ENCODE data around the gene RAB11FIP2.

RAB11FIP2 gene

GRCh38 chr10:118062798-118063238 lies 16.1 kb upstream of the RAB11FIP2 start:
- no peaks in the 10 kb centered on the region for H3K4me1 ChIP-seq (ENCODE audit: insufficient read depth, low read length, poor library complexity, severe bottlenecking)
- no peak overlapping the region for H3K4me2 ChIP-seq (ENCODE audit: low read depth, low read length, poor library complexity, severe bottlenecking)

GRCh38 chr10:118058371-118058770 lies 11.6 kb upstream of the RAB11FIP2 start:
- no peaks in the 10 kb centered on the region for H3K27me3 ChIP-seq (ENCODE audit: insufficient read depth, low read length, poor library complexity, severe bottlenecking)
- no peaks in the 10 kb centered on the region for H4K20me1 ChIP-seq (ENCODE audit: insufficient read depth, low read length, poor library complexity, severe bottlenecking)
- H3F3A ChIP-seq (ENCODE audit: low read depth): no peaks in the 10 kb centered on the region
- H3K9me2 ChIP-seq (replicated peaks; ENCODE audit: low read depth, low read length): no peaks in the 10 kb centered on the region
- H3K79me2 ChIP-seq (ENCODE audit: insufficient read depth, low read length): no peaks in the 10 kb centered on the region
- H3K36me3 ChIP-seq (ENCODE audit: insufficient read depth, low read length): no peaks in the 10 kb centered on the region
- H3K9ac ChIP-seq (ENCODE audit: low read depth, low read length, poor library complexity, severe bottlenecking): no peak overlapping the region
- H2AFZ ChIP-seq (ENCODE audit: low read length): no peak overlapping the region
- H3K4me3 ChIP-seq (ENCODE audit: low read length, poor library complexity, severe bottlenecking): no peak overlapping the region
- H3K4me1 ChIP-seq (ENCODE audit: insufficient read depth, low read length, poor library complexity, severe bottlenecking): no peaks in the 10 kb centered on the region
- H3K4me2 ChIP-seq (ENCODE audit: low read depth, low read length, poor library complexity, severe bottlenecking): no peak overlapping the region
- TF ChIP-seq EZH2phosphoT487 (IDR thresholded peaks at IDR 0.05; ENCODE audit: borderline replicate concordance): no peak
- TF ChIP-seq CTCF (conservative IDR thresholded peaks at IDR 0.05; ENCODE audit: low read length): no peak
- no peaks in the 10 kb centered on the region for H3K9me3 ChIP-seq (ENCODE audit: insufficient read depth, low read depth, low read length)

More at GRCh38 chr10:118062798-118063238, 16.1 kb upstream of the RAB11FIP2 start:
- TF ChIP-seq EZH2phosphoT487 (IDR thresholded peaks at IDR 0.05; ENCODE audit: borderline replicate concordance) (no peak), CTCF (conservative IDR thresholded peaks at IDR 0.05; ENCODE audit: low read length) (no peak)
- Histone ChIP-seq H3F3A (ENCODE audit: low read depth) (no peaks in the 10 kb centered on the region), H3K9ac (ENCODE audit: low read depth, low read length, poor library complexity, severe bottlenecking) (no peak overlapping the region), H3K9me3 (ENCODE audit: insufficient read depth, low read depth, low read length) (no peaks in the 10 kb centered on the region), H3K27me3 (ENCODE audit: insufficient read depth, low read length, poor library complexity, severe bottlenecking) (no peaks in the 10 kb centered on the region), H3K4me3 (ENCODE audit: low read length, poor library complexity, severe bottlenecking) (no peak overlapping the region), H3K36me3 (ENCODE audit: insufficient read depth, low read length) (no peaks in the 10 kb centered on the region), H2AFZ (ENCODE audit: low read length) (no peak overlapping the region), H3K79me2 (ENCODE audit: insufficient read depth, low read length) (no peaks in the 10 kb centered on the region), H3K9me2 (replicated peaks; ENCODE audit: low read depth, low read length) (no peaks in the 10 kb centered on the region), H4K20me1 (ENCODE audit: insufficient read depth, low read length, poor library complexity, severe bottlenecking) (no peaks in the 10 kb centered on the region)

GRCh38 chr10:118057361-118057760 lies 10.6 kb upstream of the RAB11FIP2 start:
- no peaks in the 10 kb centered on the region for H4K20me1 ChIP-seq (ENCODE audit: insufficient read depth, low read length, poor library complexity, severe bottlenecking)
- H3F3A ChIP-seq (ENCODE audit: low read depth): no peaks in the 10 kb centered on the region
- no peak overlapping the region for H3K9ac ChIP-seq (ENCODE audit: low read depth, low read length, poor library complexity, severe bottlenecking)
- no peaks in the 10 kb centered on the region for H3K9me2 ChIP-seq (replicated peaks; ENCODE audit: low read depth, low read length)
- H3K4me2 ChIP-seq (ENCODE audit: low read depth, low read length, poor library complexity, severe bottlenecking): no peak overlapping the region
- no peak overlapping the region for H3K4me3 ChIP-seq (ENCODE audit: low read length, poor library complexity, severe bottlenecking)
- H3K79me2 ChIP-seq (ENCODE audit: insufficient read depth, low read length): no peaks in the 10 kb centered on the region
- no peaks in the 10 kb centered on the region for H3K4me1 ChIP-seq (ENCODE audit: insufficient read depth, low read length, poor library complexity, severe bottlenecking)
- no peaks in the 10 kb centered on the region for H3K27me3 ChIP-seq (ENCODE audit: insufficient read depth, low read length, poor library complexity, severe bottlenecking)
- no peak overlapping the region for H2AFZ ChIP-seq (ENCODE audit: low read length)
- H3K36me3 ChIP-seq (ENCODE audit: insufficient read depth, low read length): no peaks in the 10 kb centered on the region
- no peaks in the 10 kb centered on the region for H3K9me3 ChIP-seq (ENCODE audit: insufficient read depth, low read depth, low read length)
- no peak for TF ChIP-seq EZH2phosphoT487 (IDR thresholded peaks at IDR 0.05; ENCODE audit: borderline replicate concordance)
- no peak for TF ChIP-seq CTCF (conservative IDR thresholded peaks at IDR 0.05; ENCODE audit: low read length)

Measured in Loucy (cell line).